ENCODE results near the gene CELF5.

GRCh38 chr19:3333662-3334061 is 109.2 kb downstream of the CELF5 start:
- TF ChIP-seq, protein P1, sequence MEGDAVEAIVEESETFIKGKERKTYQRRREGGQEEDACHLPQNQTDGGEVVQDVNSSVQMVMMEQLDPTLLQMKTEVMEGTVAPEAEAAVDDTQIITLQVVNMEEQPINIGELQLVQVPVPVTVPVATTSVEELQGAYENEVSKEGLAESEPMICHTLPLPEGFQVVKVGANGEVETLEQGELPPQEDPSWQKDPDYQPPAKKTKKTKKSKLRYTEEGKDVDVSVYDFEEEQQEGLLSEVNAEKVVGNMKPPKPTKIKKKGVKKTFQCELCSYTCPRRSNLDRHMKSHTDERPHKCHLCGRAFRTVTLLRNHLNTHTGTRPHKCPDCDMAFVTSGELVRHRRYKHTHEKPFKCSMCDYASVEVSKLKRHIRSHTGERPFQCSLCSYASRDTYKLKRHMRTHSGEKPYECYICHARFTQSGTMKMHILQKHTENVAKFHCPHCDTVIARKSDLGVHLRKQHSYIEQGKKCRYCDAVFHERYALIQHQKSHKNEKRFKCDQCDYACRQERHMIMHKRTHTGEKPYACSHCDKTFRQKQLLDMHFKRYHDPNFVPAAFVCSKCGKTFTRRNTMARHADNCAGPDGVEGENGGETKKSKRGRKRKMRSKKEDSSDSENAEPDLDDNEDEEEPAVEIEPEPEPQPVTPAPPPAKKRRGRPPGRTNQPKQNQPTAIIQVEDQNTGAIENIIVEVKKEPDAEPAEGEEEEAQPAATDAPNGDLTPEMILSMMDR (IDR thresholded peaks at IDR 0.05) = no peak
- TF ChIP-seq EZH2 (IDR thresholded peaks at IDR 0.05; ENCODE audit: borderline replicate concordance, insufficient read depth, low read depth, low read length, poor library complexity, severe bottlenecking) = no peak

All from B cell (primary cell).